Parietal lobe (tissue), 1 donor: ENCODE data around the gene KDM4F. TPM values are rescaled to one million over a fixed set of nuclear protein-coding genes. Genes with fewer than 3 reads are reported as not detected.

Experiments used
- total RNA-seq: library from RNA; depleted of rRNA; stranded (reverse); fragments of >200 nt; gene quantifications from one replicate; pipeline ENCODE4 v1.2.3, GENCODE V29; 2014

The KDM4F gene
- total RNA-seq, result not detected

GRCh38 chr11:95049122-95049521, at the start of gene KDM4F:
TSS of gene KDM4F (plus strand) at chr11:95049422.

GRCh38 chr11:95024958-95025357, 24.3 kb upstream of the KDM4F start, which contains the start of gene KDM4E:
TSS of gene KDM4E (plus strand) at chr11:95025258. CDS start at chr11:95025558, 300 bp downstream.

GRCh38 chr11:95066716-95067038, 17.5 kb downstream of the KDM4F start, which contains the start of gene SRSF8:
TSS of gene SRSF8 (plus strand) at chr11:95066919. CDS start at chr11:95067227, 308 bp downstream.

GRCh38 chr11:95089620-95090542, 40.7 kb downstream of the KDM4F start, which contains the start of gene ENDOD1:
TSS of gene ENDOD1 (plus strand) at chr11:95089846. CDS start at chr11:95089928, 82 bp downstream.

Other genes with a start within 250 kb of the KDM4F start
- 36.9 TPM for gene CWC15, start 75.9 kb upstream of the KDM4F start, total RNA-seq
- gene KDM4D, start 75.7 kb upstream of the KDM4F start, total RNA-seq, result 0.94 TPM
- gene KDM4E, start 24.2 kb upstream of the KDM4F start, total RNA-seq, result not detected
- 15.7 TPM for gene SRSF8, start 17.5 kb downstream of the KDM4F start, total RNA-seq
- gene ENDOD1, start 40.4 kb downstream of the KDM4F start, total RNA-seq, result 22.2 TPM
- gene SESN3, start 181.8 kb downstream of the KDM4F start, total RNA-seq, result 94.2 TPM